Activated T-helper 17 cell treated with anti-CD3 and anti-CD28 coated beads, Interleukin-2, amount 50 U/mL, for 72 hours (primary cell): Measurements from ENCODE around the gene GALNT6. TPM values are rescaled to one million over a fixed set of nuclear protein-coding genes. Genes with fewer than 3 reads are reported as not detected.

ENCODE experiments used
- ATAC-seq: fragments of 150-1000 bp; cut with Tn5 transposase; replicated peaks from 2 replicates; pipeline ENCODE4 v1.10.0; 2021; ENCODE audit warnings: mild to moderate bottlenecking, moderate library complexity
- H3K27ac Mint-ChIP-seq: one replicate; pipeline ENCODE4 v1.8.0; 2022; ENCODE audit warnings: mixed read lengths
- H3K27me3 Mint-ChIP-seq: one replicate; pipeline ENCODE4 v1.8.0; 2022; ENCODE audit warnings: mixed read lengths
- H3K36me3 Mint-ChIP-seq: one replicate; pipeline ENCODE4 v1.8.0; 2022; ENCODE audit warnings: low read depth, mild to moderate bottlenecking, mixed read lengths
- H3K4me1 Mint-ChIP-seq: one replicate; pipeline ENCODE4 v1.8.0; 2022; ENCODE audit warnings: mixed read lengths
- H3K4me3 Mint-ChIP-seq: one replicate; pipeline ENCODE4 v1.8.0; 2022; ENCODE audit warnings: mild to moderate bottlenecking, mixed read lengths
- H3K9me3 Mint-ChIP-seq: one replicate; pipeline ENCODE4 v1.8.0; 2022; ENCODE audit warnings: mixed read lengths
- total RNA-seq, 2 donors: library from RNA; stranded (reverse); gene quantifications; one replicate each; pipeline ENCODE4 v1.2.3, GENCODE V29; 2022

The GALNT6 gene
- total RNA-seq, 2 donors from 2014 or later = 6.2 to 7.2 TPM

GRCh38 chr12:51364001-51364400, 27.2 kb downstream of the GALNT6 start:
- H3K4me1 Mint-ChIP-seq = no peaks in the 10 kb centered on the region
- H3K4me3 Mint-ChIP-seq = no peak overlapping the region
- no peak for ATAC-seq
- H3K36me3 Mint-ChIP-seq = no peaks in the 10 kb centered on the region
- no peaks in the 10 kb centered on the region for H3K27me3 Mint-ChIP-seq
- H3K27ac Mint-ChIP-seq = peak overlapping the region; percentile 22
- H3K9me3 Mint-ChIP-seq = no peaks in the 10 kb centered on the region

GRCh38 chr12:51362747-51363342, 28.4 kb downstream of the GALNT6 start:
- no peaks in the 10 kb centered on the region for H3K4me1 Mint-ChIP-seq
- peaks cover 2% of the 10 kb centered on the region for H3K36me3 Mint-ChIP-seq
- no peak for ATAC-seq

GRCh38 chr12:51362307-51362706, 28.9 kb downstream of the GALNT6 start:
- no peaks in the 10 kb centered on the region for H3K9me3 Mint-ChIP-seq
- H3K27ac Mint-ChIP-seq = no peak overlapping the region
- H3K4me1 Mint-ChIP-seq = no peaks in the 10 kb centered on the region
- ATAC-seq = no peak
- no peaks in the 10 kb centered on the region for H3K27me3 Mint-ChIP-seq
- H3K4me3 Mint-ChIP-seq = no peak overlapping the region
- H3K36me3 Mint-ChIP-seq = peaks cover 7% of the 10 kb centered on the region

More at GRCh38 chr12:51362747-51363342, 28.4 kb downstream of the GALNT6 start:
- no peaks in the 10 kb centered on the region for H3K27me3 Mint-ChIP-seq
- H3K4me3 Mint-ChIP-seq = no peak overlapping the region
- H3K9me3 Mint-ChIP-seq = no peaks in the 10 kb centered on the region
- no peak overlapping the region for H3K27ac Mint-ChIP-seq

DNA sequence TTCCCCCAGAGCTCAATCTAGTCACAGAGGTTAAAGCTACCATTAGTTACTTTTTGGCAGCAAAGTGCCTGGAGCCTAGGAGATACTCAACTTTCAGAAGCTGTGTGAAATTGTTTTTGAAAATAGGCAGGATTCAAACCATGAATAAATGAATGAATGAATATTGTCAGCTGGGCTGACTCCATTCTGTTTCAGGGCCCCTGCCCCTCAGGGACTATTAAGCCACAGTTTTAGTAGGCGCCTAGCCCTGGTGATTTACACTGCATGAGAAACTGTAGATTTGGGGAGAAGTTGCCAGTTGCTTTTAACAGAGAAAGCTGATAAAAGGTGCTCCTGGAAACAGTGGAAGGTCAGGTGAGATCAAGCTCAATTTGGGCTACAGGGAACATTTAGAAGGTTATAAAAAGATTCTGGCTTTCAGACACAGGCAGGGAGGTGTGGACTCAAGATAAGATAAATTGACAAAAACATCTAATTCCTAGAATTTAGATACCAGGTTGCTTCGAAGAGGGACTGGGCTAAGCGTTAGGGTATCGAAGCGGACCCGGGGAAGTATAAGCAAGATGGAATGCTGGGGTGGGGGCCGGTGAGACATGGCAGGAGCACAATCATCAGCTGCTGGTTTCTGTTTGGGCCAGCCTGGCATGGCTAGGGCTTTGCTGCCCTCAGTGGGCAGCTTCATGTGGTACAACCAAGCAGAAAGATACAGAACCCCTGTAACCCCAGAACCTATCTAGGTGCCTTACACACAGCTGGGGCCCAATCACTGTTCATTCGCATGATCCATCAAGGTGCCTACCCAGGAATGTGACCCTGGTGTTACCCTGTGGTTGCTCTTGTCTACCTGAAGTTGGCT, 29.8 kb downstream of the GALNT6 start:
- H3K9me3 Mint-ChIP-seq = no peaks in the 10 kb centered on the region
- ATAC-seq = no peak
- H3K36me3 Mint-ChIP-seq = peaks cover 7% of the 10 kb centered on the region
- no peaks in the 10 kb centered on the region for H3K27me3 Mint-ChIP-seq
- H3K4me1 Mint-ChIP-seq = no peaks in the 10 kb centered on the region
- no peak overlapping the region for H3K4me3 Mint-ChIP-seq
- no peak overlapping the region for H3K27ac Mint-ChIP-seq

- Mint-ChIP-seq H3K4me1 (no peaks in the 10 kb centered on the region), H3K36me3 (peaks cover 7% of the 10 kb centered on the region), H3K27me3 (no peaks in the 10 kb centered on the region), H3K9me3 (no peaks in the 10 kb centered on the region), H3K4me3 (no peak overlapping the region), H3K27ac (no peak overlapping the region)
- ATAC-seq = no peak
Measured at GRCh38 chr12:51360315-51360714, 30.9 kb downstream of the GALNT6 start.

- H3K36me3 Mint-ChIP-seq = peaks cover 7% of the 10 kb centered on the region
- no peak overlapping the region for H3K4me3 Mint-ChIP-seq
Measured at GRCh38 chr12:51359851-51360250, 31.4 kb downstream of the GALNT6 start.

GRCh38 chr12:51358496-51358895, 32.7 kb downstream of the GALNT6 start:
- Mint-ChIP-seq H3K4me3 (no peak overlapping the region), H3K27me3 (no peaks in the 10 kb centered on the region), H3K9me3 (no peaks in the 10 kb centered on the region), H3K27ac (no peak overlapping the region), H3K4me1 (no peaks in the 10 kb centered on the region), H3K36me3 (peaks cover 7% of the 10 kb centered on the region)
- ATAC-seq = no peak

More at GRCh38 chr12:51359851-51360250, 31.4 kb downstream of the GALNT6 start:
- Mint-ChIP-seq H3K4me1 (no peaks in the 10 kb centered on the region), H3K27me3 (no peaks in the 10 kb centered on the region), H3K9me3 (no peaks in the 10 kb centered on the region), H3K27ac (no peak overlapping the region)
- no peak for ATAC-seq

DNA sequence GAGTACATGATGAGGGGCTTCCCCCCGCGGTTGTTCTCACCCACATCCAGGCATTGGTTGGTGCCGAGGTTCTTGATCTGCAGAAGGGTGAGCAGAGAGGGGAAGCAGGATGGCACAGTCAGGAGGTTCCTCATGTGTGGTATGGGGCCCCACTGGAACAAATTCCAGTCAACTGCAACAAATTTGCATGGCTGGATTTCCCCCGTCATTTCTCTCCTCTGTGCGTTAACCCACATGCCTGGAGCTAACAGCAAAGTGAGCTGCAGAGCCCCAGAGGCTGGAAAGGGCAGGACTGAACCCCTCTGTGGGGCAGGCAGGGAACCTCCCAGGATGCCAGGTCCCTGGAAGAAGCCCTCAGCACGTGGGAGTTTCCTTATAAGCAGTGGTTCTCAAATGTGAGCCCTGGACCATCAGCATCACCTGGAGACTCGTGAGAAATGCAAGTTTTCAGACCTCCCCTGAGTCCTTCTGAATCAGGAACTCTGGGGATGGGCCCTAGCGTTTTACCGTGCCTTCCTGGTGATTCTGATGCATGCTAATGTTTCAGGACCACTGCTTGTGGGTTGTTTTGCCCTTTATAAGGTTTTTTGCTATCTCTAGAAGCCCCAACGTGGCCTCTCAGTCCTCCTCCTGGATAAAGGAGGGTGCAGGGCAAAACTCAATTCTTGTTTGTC, 33.7 kb downstream of the GALNT6 start:
- peak overlapping the region; percentile 23 for H3K4me3 Mint-ChIP-seq
- H3K36me3 Mint-ChIP-seq = peaks cover 7% of the 10 kb centered on the region
- H3K9me3 Mint-ChIP-seq = no peaks in the 10 kb centered on the region
- H3K27ac Mint-ChIP-seq = no peak overlapping the region
- H3K27me3 Mint-ChIP-seq = no peaks in the 10 kb centered on the region
- H3K4me1 Mint-ChIP-seq = no peaks in the 10 kb centered on the region
- peak; percentile 89 for ATAC-seq

- H3K4me1 Mint-ChIP-seq = peaks cover 6% of the 10 kb centered on the region
- no peak overlapping the region for H3K4me3 Mint-ChIP-seq
- no peak overlapping the region for H3K27ac Mint-ChIP-seq
Measured at GRCh38 chr12:51351913-51352532, 39.2 kb downstream of the GALNT6 start.

GRCh38 chr12:51349026-51349425, 42.2 kb downstream of the GALNT6 start:
- Mint-ChIP-seq H3K36me3 (no peaks in the 10 kb centered on the region), H3K9me3 (no peaks in the 10 kb centered on the region), H3K4me1 (peaks cover 6% of the 10 kb centered on the region), H3K4me3 (no peak overlapping the region), H3K27ac (no peak overlapping the region), H3K27me3 (no peaks in the 10 kb centered on the region)
- no peak for ATAC-seq

More at GRCh38 chr12:51351913-51352532, 39.2 kb downstream of the GALNT6 start:
- H3K36me3 Mint-ChIP-seq = no peaks in the 10 kb centered on the region
- no peaks in the 10 kb centered on the region for H3K9me3 Mint-ChIP-seq
- peak; percentile 53 for ATAC-seq
- no peaks in the 10 kb centered on the region for H3K27me3 Mint-ChIP-seq

- no peak for ATAC-seq
- no peak overlapping the region for H3K27ac Mint-ChIP-seq
- no peak overlapping the region for H3K4me3 Mint-ChIP-seq
- no peaks in the 10 kb centered on the region for H3K27me3 Mint-ChIP-seq
- peaks cover 6% of the 10 kb centered on the region for H3K4me1 Mint-ChIP-seq
- no peaks in the 10 kb centered on the region for H3K36me3 Mint-ChIP-seq
- no peaks in the 10 kb centered on the region for H3K9me3 Mint-ChIP-seq
Measured at GRCh38 chr12:51348116-51348515, 43.1 kb downstream of the GALNT6 start.

DNA sequence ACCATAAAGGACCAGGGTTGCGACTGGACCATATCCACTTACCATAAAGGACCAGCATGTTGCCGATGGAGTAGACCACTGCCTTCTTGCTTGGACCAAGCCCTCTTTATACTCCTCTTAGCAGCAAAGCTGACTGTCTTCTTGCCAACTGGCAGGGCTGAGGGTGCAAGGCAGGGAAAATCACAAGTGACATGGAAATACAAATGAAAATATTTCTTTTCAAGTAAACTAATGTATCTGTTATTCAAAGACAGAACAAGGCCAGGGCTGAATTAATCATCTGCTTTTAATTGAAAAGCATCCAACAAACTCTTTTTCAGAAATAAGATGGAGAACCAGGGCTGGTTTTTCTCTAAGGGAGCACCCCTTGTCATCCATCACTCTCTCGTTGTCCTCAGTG, 44.6 kb downstream of the GALNT6 start, which contains the start of gene CELA1:
CELA1 (minus strand) TSS at position 99 of the 400 bp plus-strand sequence; CDS start at position 58, 41 bp downstream.
- Mint-ChIP-seq H3K9me3 (no peaks in the 10 kb centered on the region), H3K4me1 (no peaks in the 10 kb centered on the region), H3K27me3 (no peaks in the 10 kb centered on the region), H3K27ac (no peak within 1 kb of the TSS), H3K36me3 (no peaks in the 10 kb centered on the region), H3K4me3 (no peak within 1 kb of the TSS)
- no peak for ATAC-seq

DNA sequence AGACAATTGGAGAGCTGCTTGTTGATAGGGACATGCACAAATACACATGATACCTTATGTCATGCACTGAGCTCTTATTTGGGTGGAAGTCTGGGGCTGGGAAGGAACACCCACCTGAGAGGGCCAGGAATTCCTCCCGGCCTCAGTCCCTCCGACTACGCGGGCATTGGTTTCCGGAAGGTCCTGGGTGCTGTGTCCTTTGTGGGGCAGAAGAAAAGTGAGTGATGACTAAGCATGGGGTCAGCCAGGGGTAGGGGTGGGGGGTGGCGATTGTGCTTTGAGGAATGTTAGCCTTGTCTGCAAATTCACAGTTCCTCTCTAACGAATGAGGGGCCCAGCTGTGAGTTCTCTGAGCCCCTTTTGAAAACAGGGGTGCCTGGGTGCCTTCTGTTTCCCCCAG, 45.5 kb downstream of the GALNT6 start:
- no peak overlapping the region for H3K4me3 Mint-ChIP-seq
- H3K27me3 Mint-ChIP-seq = no peaks in the 10 kb centered on the region
- ATAC-seq = no peak
- H3K4me1 Mint-ChIP-seq = peaks cover 5% of the 10 kb centered on the region
- H3K36me3 Mint-ChIP-seq = no peaks in the 10 kb centered on the region
- no peak overlapping the region for H3K27ac Mint-ChIP-seq
- no peaks in the 10 kb centered on the region for H3K9me3 Mint-ChIP-seq

DNA sequence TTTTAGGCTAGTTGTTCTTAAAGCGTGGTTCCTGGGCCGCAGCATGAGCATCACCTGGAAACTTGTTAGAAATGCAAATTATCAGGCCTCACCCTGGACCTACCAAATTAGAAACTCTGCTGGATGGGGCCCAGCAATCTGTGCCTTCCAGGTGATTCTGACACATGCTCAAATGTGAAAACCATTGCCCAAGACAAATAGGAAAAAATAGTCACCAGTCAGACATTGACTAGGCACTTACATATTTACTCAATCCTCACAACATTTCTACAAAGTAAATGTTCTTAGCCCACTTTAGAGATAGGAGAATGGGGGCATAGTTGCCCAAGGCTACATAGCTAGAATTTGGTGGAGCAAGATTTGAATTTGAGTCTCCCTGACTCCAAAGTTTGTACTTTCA, 48.0 kb downstream of the GALNT6 start:
- H3K36me3 Mint-ChIP-seq = no peaks in the 10 kb centered on the region
- no peak overlapping the region for H3K27ac Mint-ChIP-seq
- no peak for ATAC-seq
- no peak overlapping the region for H3K4me3 Mint-ChIP-seq
- no peaks in the 10 kb centered on the region for H3K9me3 Mint-ChIP-seq
- peaks cover 5% of the 10 kb centered on the region for H3K4me1 Mint-ChIP-seq
- H3K27me3 Mint-ChIP-seq = no peaks in the 10 kb centered on the region
